Prostate gland (tissue), 1 donor: ENCODE results near the gene NPR3.

Experiments used
- POLR2A ChIP-seq: fragments of 450-650 bp; IDR thresholded peaks from one replicate; pipeline ENCODE4 v1.6.1; 2016; ENCODE audit warnings: antibody characterized with exemption, mild to moderate bottlenecking
- POLR2AphosphoS5 ChIP-seq: sonication (generic); formaldehyde crosslinking; IDR thresholded peaks from one replicate; pipeline ENCODE4 v1.6.1; 2017; ENCODE audit warnings: antibody characterized with exemption

- no peak for TF ChIP-seq POLR2A
- no peak for TF ChIP-seq POLR2AphosphoS5
Measured at GRCh38 chr5:32837211-32837610, 126.1 kb downstream of the NPR3 start.
